ENCODE results near the gene ZNF76.
"Not testable (repeated sequence)": the region's sequence is repeated elsewhere in the genome, so short reads cannot be mapped to it uniquely, and the experiment has no call there.

The ZNF76 gene

DNA sequence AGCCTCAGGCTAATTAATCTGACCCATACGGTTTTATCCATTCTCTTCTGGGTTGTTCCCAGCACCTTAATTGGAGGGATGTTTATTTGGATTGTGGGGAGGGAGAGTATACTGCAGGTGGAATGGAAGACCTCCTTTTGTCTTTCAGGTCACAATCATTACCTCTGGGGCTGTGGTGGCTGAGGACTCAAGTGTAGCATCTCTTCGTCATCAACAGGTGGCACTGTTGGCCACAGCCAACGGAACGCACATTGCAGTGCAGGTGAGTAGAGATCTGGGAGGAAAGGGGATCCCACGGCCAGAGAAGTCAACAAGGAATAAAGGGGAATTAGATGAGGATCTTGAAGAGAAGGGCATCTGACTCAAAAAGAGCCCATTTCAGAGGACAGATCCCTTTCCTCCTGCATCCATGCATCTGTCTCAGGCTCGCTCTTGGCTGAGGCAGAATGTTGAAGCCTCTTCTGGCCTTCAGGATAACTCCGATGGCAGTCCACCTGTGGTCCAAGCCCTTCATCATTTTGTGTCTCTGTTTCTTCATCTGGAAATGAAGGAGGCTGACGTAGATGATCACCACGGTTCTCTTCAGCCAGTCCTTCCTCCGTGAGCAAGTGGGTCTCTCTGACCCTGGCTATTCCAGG, 34.9 kb downstream of the ZNF76 start:
- DNase-seq = peak; percentile 42 to 66

DNA sequence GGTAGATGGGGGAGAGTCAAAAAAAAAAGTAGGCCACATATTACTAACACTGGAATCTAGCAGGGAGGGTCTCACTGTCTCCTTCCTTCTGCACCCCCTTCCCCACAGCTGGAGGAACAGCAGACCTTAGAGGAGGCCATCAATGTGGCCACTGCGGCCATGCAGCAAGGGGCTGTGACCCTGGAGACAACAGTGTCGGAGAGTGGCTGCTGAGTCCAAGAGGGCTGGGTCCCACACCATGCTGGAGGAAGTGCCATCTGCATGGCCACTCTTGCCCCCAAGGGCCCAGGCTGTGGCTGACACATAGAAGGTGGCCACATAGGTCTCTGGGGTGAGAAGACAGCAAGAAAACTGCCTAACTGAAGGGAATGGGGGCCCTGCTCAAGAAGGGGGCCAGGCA, 35.5 kb downstream of the ZNF76 start:
- DNase-seq = no peak
- TF ChIP-seq POLR2A (IDR thresholded peaks at IDR 0.05; ENCODE audit: low read length) (no peak), GATA1 (IDR thresholded peaks at IDR 0.05; ENCODE audit: low read depth, low read length) (no peak)

More for the DNA sequence above, 34.9 kb downstream of the ZNF76 start:
- TF ChIP-seq POLR2A (IDR thresholded peaks at IDR 0.05; ENCODE audit: low read length) (no peak), GATA1 (IDR thresholded peaks at IDR 0.05; ENCODE audit: low read depth, low read length) (no peak)

DNA sequence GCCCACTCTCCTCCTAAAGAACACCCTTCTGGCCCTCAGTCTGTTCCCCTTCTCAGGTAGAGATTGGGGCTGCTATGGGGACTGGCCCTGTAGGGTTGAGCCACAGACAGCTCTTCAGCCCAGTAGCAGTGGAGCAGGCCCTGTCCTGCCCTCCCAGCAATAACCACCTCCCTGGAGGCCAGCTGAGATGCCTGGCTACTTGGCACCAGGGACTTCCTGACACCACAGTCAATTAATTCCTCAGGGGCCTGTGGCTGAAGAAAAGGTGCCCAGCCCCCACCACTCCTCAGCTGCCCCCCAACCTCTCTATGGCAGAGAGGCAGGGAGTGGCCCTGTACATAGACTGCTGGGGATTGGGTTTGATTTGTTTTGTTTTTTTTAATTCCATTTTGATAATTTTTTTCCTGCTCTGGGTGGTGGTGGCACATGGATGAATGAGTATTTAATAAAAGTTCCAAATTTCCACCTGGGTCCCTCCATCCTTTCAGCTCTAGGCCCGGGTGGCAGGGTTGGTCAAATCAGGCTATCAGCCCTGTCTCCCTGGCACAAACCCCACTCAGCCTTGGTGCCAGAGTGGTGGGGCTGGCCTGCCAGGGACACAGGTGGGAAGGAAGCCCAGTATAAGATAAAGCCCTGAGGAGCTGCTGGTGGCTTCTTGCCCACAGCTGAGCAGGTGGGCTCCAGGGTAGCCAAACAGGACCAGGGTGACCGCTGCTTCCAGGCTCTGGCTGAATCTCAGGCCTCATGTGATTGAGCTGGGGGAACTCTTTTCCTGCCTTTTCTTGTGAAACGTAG, 36.2 kb downstream of the ZNF76 start:
- no peak for DNase-seq
- TF ChIP-seq POLR2A (IDR thresholded peaks at IDR 0.05; ENCODE audit: low read length) (no peak), GATA1 (IDR thresholded peaks at IDR 0.05; ENCODE audit: low read depth, low read length) (no peak)

DNA sequence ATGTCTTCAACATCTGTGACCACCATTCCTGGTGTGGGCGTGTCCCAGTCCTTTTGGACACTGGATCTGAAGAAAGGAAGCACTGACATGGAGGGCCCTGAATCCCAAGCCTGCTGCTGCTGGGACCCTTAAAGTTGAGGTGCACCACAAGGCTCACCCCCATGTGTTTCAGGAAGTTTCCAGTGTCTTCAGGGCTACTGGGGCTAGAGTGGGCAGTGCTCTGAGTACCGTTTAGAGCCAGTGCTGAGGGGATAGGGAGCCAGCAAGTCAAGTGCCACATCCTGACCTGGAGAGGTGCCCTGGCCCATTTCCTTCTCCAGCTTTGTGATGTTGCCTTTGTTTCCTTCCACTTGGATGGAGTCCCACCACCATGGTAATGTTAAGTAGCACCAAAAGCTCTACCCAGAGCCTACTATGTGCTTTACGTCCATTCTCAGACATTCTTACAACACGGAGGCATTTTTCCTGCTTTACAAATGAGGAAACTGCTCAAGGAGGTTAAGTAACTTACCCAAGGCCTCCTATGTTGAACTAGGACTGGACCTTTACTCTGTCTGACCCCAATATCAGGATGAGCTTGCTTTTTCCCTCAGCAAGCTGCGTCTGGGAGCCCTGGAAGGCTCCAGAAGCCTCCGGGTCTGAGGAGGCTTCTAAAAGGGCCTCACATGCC, 37.5 kb downstream of the ZNF76 start:
- no peak for TF ChIP-seq POLR2A (IDR thresholded peaks at IDR 0.05; ENCODE audit: low read length)
- no peak for TF ChIP-seq GATA1 (IDR thresholded peaks at IDR 0.05; ENCODE audit: low read depth, low read length)
- DNase-seq = no peak

DNA sequence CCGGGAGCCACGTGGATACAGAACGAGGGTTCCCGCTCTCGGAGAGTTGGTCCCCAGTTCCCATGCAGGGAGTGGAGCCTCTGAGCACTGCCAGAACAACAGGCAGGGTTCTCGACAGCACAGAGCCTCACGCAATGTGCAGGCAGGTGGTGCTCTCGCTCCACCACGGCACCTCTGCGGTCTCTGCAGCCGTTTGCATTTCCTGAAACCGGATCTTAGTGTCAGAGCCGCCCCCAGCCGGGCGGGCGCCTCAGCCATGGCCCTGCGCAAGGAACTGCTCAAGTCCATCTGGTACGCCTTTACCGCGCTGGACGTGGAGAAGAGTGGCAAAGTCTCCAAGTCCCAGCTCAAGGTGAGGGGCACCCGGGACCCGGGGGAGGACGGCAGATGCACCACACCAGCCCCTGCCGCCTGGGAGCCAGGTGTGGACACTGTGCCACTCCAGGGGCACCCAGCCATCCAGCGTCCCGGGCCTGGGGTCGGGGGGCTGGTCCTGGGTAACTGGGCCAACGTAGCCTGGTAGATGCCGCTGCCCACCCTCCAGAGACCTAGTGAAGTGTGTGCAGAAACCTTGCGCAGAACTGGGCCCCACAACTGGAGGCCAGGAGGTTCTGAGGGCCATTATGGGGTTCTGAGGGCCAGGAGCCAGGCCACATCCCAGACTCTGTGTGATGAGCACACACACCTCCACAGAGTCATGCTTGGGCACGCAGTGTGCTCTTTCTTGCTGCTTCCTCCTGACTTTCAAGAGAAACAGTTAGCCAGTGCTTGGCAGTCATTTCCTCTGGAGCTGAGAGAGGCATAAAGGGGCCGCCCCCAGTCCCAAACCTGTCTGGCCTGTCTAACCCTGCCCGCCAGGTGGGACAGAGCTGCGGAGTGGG, 38.3 kb downstream of the ZNF76 start, which contains the start of gene DEF6:
TSS of gene DEF6 (plus strand) at position 218 of the 881 bp plus-strand sequence. CDS start at position 257, 39 bp downstream.
- TF ChIP-seq GATA1 (IDR thresholded peaks at IDR 0.05; ENCODE audit: low read depth, low read length) = no peak
- peak; percentile 55 for TF ChIP-seq POLR2A (IDR thresholded peaks at IDR 0.05; ENCODE audit: low read length)
- DNase-seq = peak; percentile 70 to 83

- TF ChIP-seq POLR2A (IDR thresholded peaks at IDR 0.05; ENCODE audit: low read length) (no peak), GATA1 (IDR thresholded peaks at IDR 0.05; ENCODE audit: low read depth, low read length) (no peak)
- DNase-seq = no peak
These were observed 39.1 kb downstream of the ZNF76 start for GRCh38 chr6:35298625-35299140.

- TF ChIP-seq POLR2A (IDR thresholded peaks at IDR 0.05; ENCODE audit: low read length) (no peak), GATA1 (IDR thresholded peaks at IDR 0.05; ENCODE audit: low read depth, low read length) (no peak)
- no peak for DNase-seq
These were observed 40.1 kb downstream of the ZNF76 start for GRCh38 chr6:35299674-35300073.

DNA sequence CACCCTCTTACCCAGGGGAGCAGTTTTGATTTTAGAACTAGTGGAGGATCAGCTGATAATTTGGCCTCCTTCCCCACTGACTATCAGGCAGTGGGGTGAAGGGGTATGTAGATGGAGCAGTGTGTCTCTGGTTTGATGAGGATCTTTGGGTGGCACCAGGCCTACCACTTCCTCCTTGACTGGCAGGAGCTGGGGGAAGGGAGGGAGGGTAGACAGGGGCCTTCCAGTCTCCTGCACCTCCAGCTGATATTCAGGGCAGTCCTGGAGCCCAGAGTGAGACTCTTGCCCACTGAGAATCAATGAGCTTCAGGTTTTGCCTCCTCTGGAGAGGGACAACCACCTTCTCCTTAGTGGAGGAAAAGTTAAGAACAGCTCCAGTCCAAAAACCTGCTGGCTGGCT, 41.3 kb downstream of the ZNF76 start:
- no peak for TF ChIP-seq POLR2A (IDR thresholded peaks at IDR 0.05; ENCODE audit: low read length)
- TF ChIP-seq GATA1 (IDR thresholded peaks at IDR 0.05; ENCODE audit: low read depth, low read length) = no peak
- no peak for DNase-seq

GRCh38 chr6:35302604-35303241, 43.2 kb downstream of the ZNF76 start:
- TF ChIP-seq GATA1 (IDR thresholded peaks at IDR 0.05; ENCODE audit: low read depth, low read length) (no peak), POLR2A (IDR thresholded peaks at IDR 0.05; ENCODE audit: low read length) (peak; percentile 32)
- DNase-seq = peak; percentile 54

DNA sequence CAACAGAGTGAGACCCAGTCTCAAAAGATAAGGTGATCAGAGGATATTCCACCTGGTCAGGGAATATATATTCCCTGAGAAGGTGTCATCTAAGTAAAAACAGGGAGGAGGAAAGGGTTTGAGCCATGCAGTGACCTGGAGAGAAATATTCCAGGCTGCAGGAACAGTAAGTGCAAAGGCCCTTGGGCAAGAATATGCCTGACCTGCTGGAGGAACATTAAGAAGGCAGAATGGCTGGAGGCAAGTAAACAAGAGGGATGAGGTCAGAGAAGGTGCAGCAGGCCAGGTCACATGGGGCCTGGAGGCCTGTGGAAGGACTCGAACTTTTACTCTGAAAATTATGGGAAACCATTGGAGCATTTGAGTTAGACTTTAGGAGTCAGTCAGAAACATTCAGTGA, 44.8 kb downstream of the ZNF76 start:
- DNase-seq = no peak
- TF ChIP-seq GATA1 (IDR thresholded peaks at IDR 0.05; ENCODE audit: low read depth, low read length) (no peak), POLR2A (IDR thresholded peaks at IDR 0.05; ENCODE audit: low read length) (no peak)

DNA sequence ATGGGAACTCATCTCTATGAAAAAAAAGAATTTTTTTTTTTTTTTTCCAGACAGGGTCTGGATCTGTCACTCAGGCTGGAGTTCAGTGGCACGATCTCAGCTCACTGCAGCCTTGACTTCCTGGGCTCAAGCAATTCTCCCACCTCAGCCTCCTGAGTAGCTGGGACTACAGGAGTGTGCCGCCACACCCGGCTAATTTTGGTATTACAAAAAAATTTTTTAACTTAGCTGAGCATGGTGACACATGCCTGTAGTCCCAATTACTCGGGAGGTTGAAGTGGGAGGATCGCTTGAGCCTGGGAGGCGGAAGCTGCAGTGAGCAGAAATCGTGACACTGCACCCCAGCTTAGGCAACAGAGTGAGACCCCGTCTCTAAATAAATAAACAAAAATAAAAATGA, 45.6 kb downstream of the ZNF76 start:
- DNase-seq = no peak
- TF ChIP-seq POLR2A (IDR thresholded peaks at IDR 0.05; ENCODE audit: low read length) (no peak), GATA1 (IDR thresholded peaks at IDR 0.05; ENCODE audit: low read depth, low read length) (no peak)

DNA sequence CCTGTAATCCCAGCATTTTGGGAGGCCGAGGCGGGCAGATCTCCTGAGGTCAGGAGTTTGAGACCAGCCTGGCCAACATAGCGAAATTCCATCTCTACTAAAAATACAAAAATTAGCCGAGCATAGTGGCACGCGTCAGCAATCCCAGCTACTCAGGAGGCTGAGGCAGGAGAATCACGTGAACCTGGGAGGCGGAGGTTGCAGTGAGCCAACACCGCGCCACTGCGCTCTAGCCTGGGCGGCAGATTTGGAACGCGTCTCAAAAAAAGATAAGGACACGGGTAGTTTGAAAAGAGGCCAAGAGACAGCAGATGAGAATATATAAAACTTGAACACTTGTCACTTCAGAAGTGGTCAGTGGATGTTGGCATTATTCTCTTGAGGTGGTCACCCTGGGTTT, 47.6 kb downstream of the ZNF76 start:
- not testable (repeated sequence) for DNase-seq

DNA sequence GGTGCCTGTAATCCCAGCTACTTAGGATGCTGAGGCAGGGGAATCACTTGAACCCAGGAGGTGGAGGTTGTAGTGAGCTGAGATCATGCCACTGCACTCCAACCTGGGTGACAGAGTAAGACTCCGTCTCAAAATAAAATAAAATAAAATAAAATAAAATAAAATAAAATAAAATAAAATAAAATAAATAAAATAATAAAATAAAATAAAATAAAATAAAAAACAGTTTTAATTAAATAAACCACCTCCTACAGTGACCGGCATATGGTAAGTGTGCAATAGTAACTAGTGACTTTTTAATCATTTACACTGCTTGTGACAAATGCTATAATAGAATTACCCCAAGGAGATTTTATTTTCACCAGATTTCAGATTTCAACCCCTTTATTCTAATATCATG, 49.0 kb downstream of the ZNF76 start:
- DNase-seq = not testable (repeated sequence)
